ENCODE data around the gene A4GNT. TPM values are rescaled to one million over a fixed set of nuclear protein-coding genes. Genes with fewer than 3 reads are reported as not detected.

Gene A4GNT
- total and polyA plus RNA-seq, 4 donors, result 0.07 to 0.42 (median 0.17) TPM; not detected in 1

GRCh38 chr3:138173769-138174420, 41.7 kb upstream of the A4GNT start (continued):
- TF ChIP-seq, protein P1, sequence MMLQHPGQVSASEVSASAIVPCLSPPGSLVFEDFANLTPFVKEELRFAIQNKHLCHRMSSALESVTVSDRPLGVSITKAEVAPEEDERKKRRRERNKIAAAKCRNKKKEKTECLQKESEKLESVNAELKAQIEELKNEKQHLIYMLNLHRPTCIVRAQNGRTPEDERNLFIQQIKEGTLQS (IDR thresholded peaks at IDR 0.05), result no peak
- TF ChIP-seq YY1 (IDR thresholded peaks at IDR 0.05), result no peak
- no peak for TF ChIP-seq TAF1 (conservative IDR thresholded peaks at IDR 0.05)

DNA sequence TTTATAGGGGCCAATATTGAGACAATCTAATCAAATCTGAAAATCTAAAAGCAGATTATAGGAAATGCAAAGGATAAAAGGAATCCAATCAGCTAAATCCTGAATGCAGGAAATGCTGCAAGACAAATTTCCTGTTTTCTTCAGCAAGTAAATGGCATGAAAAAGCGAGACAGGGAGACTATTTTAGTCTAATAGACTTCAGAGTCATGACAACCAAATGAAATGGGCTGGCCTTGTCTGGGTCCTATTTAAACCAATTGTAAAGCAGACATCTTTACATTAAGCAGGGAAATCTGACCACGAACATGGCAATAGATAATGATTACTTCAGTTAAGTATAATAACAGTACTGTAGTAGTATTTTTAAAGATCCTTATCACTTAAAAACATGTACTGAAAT, 40.4 kb upstream of the A4GNT start:
- H3K36me3 ChIP-seq (ENCODE audit: control insufficient read depth in 4 of 4, insufficient read depth in 3 of 4, low read depth in 1 of 4, low read length in 3 of 4), result peaks cover 0 to 9% (median 4%) of the 10 kb centered on the region in 4 donors
- H3K9me3 ChIP-seq (ENCODE audit: control insufficient read depth in 4 of 4, low read length in 3 of 4), result no peaks in the 10 kb centered on the region
- H3K4me1 ChIP-seq (ENCODE audit: control insufficient read depth in 4 of 4, insufficient read depth in 4 of 4, low read length in 3 of 4), result peaks cover 4 to 14% (median 7%) of the 10 kb centered on the region in 4 donors
- no peak overlapping the region for H3K4me3 ChIP-seq (ENCODE audit: low read depth in 1 of 3, low read length in 3 of 3)
- TF ChIP-seq FOXA1 (IDR thresholded peaks at IDR 0.05), result no peak
- TF ChIP-seq TAF1 (conservative IDR thresholded peaks at IDR 0.05), result no peak
- TF ChIP-seq SP1 (IDR thresholded peaks at IDR 0.05), result no peak
- TF ChIP-seq HNF4G (IDR thresholded peaks at IDR 0.05), result no peak
- no peak for TF ChIP-seq RAD21 (IDR thresholded peaks at IDR 0.05)
- TF ChIP-seq, protein P2, sequence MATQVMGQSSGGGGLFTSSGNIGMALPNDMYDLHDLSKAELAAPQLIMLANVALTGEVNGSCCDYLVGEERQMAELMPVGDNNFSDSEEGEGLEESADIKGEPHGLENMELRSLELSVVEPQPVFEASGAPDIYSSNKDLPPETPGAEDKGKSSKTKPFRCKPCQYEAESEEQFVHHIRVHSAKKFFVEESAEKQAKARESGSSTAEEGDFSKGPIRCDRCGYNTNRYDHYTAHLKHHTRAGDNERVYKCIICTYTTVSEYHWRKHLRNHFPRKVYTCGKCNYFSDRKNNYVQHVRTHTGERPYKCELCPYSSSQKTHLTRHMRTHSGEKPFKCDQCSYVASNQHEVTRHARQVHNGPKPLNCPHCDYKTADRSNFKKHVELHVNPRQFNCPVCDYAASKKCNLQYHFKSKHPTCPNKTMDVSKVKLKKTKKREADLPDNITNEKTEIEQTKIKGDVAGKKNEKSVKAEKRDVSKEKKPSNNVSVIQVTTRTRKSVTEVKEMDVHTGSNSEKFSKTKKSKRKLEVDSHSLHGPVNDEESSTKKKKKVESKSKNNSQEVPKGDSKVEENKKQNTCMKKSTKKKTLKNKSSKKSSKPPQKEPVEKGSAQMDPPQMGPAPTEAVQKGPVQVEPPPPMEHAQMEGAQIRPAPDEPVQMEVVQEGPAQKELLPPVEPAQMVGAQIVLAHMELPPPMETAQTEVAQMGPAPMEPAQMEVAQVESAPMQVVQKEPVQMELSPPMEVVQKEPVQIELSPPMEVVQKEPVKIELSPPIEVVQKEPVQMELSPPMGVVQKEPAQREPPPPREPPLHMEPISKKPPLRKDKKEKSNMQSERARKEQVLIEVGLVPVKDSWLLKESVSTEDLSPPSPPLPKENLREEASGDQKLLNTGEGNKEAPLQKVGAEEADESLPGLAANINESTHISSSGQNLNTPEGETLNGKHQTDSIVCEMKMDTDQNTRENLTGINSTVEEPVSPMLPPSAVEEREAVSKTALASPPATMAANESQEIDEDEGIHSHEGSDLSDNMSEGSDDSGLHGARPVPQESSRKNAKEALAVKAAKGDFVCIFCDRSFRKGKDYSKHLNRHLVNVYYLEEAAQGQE (IDR thresholded peaks at IDR 0.05), result no peak
- TF ChIP-seq FOXA2 (IDR thresholded peaks at IDR 0.05), result no peak
- TF ChIP-seq, protein P1 (IDR thresholded peaks at IDR 0.05), result no peak
- TF ChIP-seq NR2F2 (IDR thresholded peaks at IDR 0.05), result no peak
- no peak overlapping the region for H3K27ac ChIP-seq (ENCODE audit: low read depth in 1 of 2, low read length in 2 of 2)
- H3K9ac ChIP-seq (ENCODE audit: low read depth in 1 of 2, low read length in 2 of 2), result no peak overlapping the region
- no peak for DNase-seq (ENCODE audit: low spot score)
- no peaks in the 10 kb centered on the region for H3K27me3 ChIP-seq (ENCODE audit: control insufficient read depth in 4 of 4, insufficient read depth in 4 of 4, low read length in 3 of 4)
- 76% methylated on average over 2 of the region's 2 CpGs for WGBS

DNA sequence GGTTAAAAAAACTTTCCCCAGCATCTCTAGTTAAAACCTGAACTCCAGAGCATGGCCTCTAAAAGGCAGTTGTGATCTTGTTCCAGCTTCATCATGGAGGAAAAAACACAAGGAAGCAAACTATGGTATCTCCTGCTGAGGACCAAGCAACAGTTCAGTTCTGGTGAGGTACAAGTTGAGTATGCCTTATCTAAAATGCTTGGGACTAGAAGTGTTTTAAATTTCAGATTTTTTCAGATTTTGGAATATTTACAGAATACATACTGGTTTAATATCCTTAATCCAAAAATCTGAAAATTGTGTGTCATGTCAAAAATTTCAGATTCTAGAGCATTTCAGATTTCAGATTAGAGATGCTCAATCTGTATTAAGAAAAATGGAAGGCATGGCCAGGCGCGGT, 32.9 kb upstream of the A4GNT start:
- no peak overlapping the region for H3K9ac ChIP-seq (ENCODE audit: low read depth in 1 of 2, low read length in 2 of 2)
- no peak overlapping the region for H3K4me3 ChIP-seq (ENCODE audit: low read depth in 1 of 3, low read length in 3 of 3)
- 96% methylated on average over 2 of the region's 2 CpGs for WGBS
- H3K36me3 ChIP-seq (ENCODE audit: control insufficient read depth in 4 of 4, insufficient read depth in 3 of 4, low read depth in 1 of 4, low read length in 3 of 4), result peaks cover 8 to 46% (median 39%) of the 10 kb centered on the region in 4 donors
- H3K4me1 ChIP-seq (ENCODE audit: control insufficient read depth in 4 of 4, insufficient read depth in 4 of 4, low read length in 3 of 4), result no peaks in the 10 kb centered on the region
- H3K27ac ChIP-seq (ENCODE audit: low read depth in 1 of 2, low read length in 2 of 2), result no peak overlapping the region
- DNase-seq (ENCODE audit: low spot score), result no peak
- no peaks in the 10 kb centered on the region for H3K9me3 ChIP-seq (ENCODE audit: control insufficient read depth in 4 of 4, low read length in 3 of 4)
- no peaks in the 10 kb centered on the region for H3K27me3 ChIP-seq (ENCODE audit: control insufficient read depth in 4 of 4, insufficient read depth in 4 of 4, low read length in 3 of 4)
- TF ChIP-seq, protein P1 (IDR thresholded peaks at IDR 0.05), result no peak
- TF ChIP-seq HNF4G (IDR thresholded peaks at IDR 0.05), result no peak
- TF ChIP-seq JUND (IDR thresholded peaks at IDR 0.05), result no peak
- TF ChIP-seq HNF4A (conservative IDR thresholded peaks at IDR 0.05), result no peak
- no peak for TF ChIP-seq GABPA (IDR thresholded peaks at IDR 0.05 in 1 of 2, conservative IDR thresholded peaks at IDR 0.05 in 1 of 2)
- TF ChIP-seq EGR1 (IDR thresholded peaks at IDR 0.05; ENCODE audit: low read depth in 2 of 2), result no peak
- TF ChIP-seq SP1 (IDR thresholded peaks at IDR 0.05), result no peak
- TF ChIP-seq FOXA2 (IDR thresholded peaks at IDR 0.05), result no peak
- TF ChIP-seq YY1 (IDR thresholded peaks at IDR 0.05), result no peak
- TF ChIP-seq CTCF (IDR thresholded peaks at IDR 0.05; ENCODE audit: low read depth, low read length, missing input control), result no peak
- TF ChIP-seq, protein P2 (IDR thresholded peaks at IDR 0.05), result no peak
- TF ChIP-seq, protein P3, sequence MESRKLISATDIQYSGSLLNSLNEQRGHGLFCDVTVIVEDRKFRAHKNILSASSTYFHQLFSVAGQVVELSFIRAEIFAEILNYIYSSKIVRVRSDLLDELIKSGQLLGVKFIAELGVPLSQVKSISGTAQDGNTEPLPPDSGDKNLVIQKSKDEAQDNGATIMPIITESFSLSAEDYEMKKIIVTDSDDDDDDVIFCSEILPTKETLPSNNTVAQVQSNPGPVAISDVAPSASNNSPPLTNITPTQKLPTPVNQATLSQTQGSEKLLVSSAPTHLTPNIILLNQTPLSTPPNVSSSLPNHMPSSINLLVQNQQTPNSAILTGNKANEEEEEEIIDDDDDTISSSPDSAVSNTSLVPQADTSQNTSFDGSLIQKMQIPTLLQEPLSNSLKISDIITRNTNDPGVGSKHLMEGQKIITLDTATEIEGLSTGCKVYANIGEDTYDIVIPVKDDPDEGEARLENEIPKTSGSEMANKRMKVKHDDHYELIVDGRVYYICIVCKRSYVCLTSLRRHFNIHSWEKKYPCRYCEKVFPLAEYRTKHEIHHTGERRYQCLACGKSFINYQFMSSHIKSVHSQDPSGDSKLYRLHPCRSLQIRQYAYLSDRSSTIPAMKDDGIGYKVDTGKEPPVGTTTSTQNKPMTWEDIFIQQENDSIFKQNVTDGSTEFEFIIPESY (IDR thresholded peaks at IDR 0.05), result no peak
- TF ChIP-seq, protein P4, sequence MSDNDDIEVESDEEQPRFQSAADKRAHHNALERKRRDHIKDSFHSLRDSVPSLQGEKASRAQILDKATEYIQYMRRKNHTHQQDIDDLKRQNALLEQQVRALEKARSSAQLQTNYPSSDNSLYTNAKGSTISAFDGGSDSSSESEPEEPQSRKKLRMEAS (IDR thresholded peaks at IDR 0.05), result no peak
